Tibial nerve (tissue), 3 donors: ENCODE measurements around the gene SELP.

Experiments used
- POLR2A ChIP-seq, 2 donors: fragments of 450-650 bp; IDR thresholded peaks; one replicate each; pipeline ENCODE4 v1.6.1; 2017; ENCODE audit warnings: antibody characterized with exemption in 2 of 2, mild to moderate bottlenecking in 2 of 2, moderate library complexity in 2 of 2
- TF ChIP-seq, protein P1 (sequence below), 5 experiments: fragments of 200-600 bp in 3 of 5; fragments of 450-650 bp in 2 of 5; sonication (generic) in 3 of 5; IDR thresholded peaks; one replicate each; pipeline ENCODE4 v1.5.1; 2016 to 2019; ENCODE audit warnings: antibody characterized with exemption in 5 of 5, mild to moderate bottlenecking in 3 of 5, moderate library complexity in 2 of 5

DNA sequence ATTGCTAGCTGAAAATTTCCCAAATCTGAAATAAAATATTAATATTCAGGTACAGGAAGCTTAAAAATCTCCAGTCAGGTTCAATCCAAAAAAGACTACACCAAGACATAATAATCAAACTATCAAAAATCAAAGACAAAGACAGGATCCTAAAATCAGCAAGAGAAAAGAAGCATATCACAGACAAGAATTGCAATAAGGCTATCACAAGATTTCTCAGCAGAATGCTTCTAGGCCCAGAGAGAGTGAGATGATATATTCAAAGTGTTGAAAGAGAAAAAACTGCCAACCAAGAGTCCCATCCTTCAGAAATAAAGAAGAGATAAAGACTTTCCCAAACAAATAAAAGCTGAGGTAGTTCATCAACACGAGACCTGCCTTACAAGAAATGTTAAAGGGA lies 5.0 kb upstream of the SELP start:
- TF ChIP-seq POLR2A (IDR thresholded peaks at IDR 0.05), result no peak
- TF ChIP-seq, protein P1, sequence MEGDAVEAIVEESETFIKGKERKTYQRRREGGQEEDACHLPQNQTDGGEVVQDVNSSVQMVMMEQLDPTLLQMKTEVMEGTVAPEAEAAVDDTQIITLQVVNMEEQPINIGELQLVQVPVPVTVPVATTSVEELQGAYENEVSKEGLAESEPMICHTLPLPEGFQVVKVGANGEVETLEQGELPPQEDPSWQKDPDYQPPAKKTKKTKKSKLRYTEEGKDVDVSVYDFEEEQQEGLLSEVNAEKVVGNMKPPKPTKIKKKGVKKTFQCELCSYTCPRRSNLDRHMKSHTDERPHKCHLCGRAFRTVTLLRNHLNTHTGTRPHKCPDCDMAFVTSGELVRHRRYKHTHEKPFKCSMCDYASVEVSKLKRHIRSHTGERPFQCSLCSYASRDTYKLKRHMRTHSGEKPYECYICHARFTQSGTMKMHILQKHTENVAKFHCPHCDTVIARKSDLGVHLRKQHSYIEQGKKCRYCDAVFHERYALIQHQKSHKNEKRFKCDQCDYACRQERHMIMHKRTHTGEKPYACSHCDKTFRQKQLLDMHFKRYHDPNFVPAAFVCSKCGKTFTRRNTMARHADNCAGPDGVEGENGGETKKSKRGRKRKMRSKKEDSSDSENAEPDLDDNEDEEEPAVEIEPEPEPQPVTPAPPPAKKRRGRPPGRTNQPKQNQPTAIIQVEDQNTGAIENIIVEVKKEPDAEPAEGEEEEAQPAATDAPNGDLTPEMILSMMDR (IDR thresholded peaks at IDR 0.05), result no peak
